ENCODE results near the gene PHACTR4.

GRCh38 chr1:28395181-28395580, 25.6 kb downstream of the PHACTR4 start:
- TF ChIP-seq CTCF (IDR thresholded peaks at IDR 0.05; ENCODE audit: extremely low read depth in 1 of 2, insufficient read depth in 1 of 2, low read depth in 1 of 2, low read length in 2 of 2) (no peak), JUN (IDR thresholded peaks at IDR 0.05; ENCODE audit: borderline replicate concordance, insufficient read depth, insufficient read length, low read depth) (no peak), EZH2 (IDR thresholded peaks at IDR 0.05; ENCODE audit: borderline replicate concordance, low read depth, low read length, severe bottlenecking) (no peak), POLR2A (IDR thresholded peaks at IDR 0.05; ENCODE audit: low read depth, low read length) (no peak), POLR2AphosphoS5 (IDR thresholded peaks at IDR 0.05; ENCODE audit: insufficient read depth, low read depth, low read length) (no peak), FOS (IDR thresholded peaks at IDR 0.05; ENCODE audit: borderline replicate concordance, insufficient read depth, low read length) (no peak), MAX (IDR thresholded peaks at IDR 0.05; ENCODE audit: insufficient read depth, insufficient read length) (no peak)

Measured in endothelial cell of umbilical vein (primary cell).